NB4 (cell line): ENCODE results near the gene CDH4.

ENCODE experiments used
- DNase-seq: peaks from one replicate; pipeline ENCODE4 v3.0.0; 2010; ENCODE audit warnings: low read depth
- H3K4me3 ChIP-seq: one replicate; pipeline ENCODE4 v1.5.1; 2011; ENCODE audit warnings: mild to moderate bottlenecking, low read depth, low read length, moderate library complexity
- MYC ChIP-seq: IDR thresholded peaks from 2 replicates; pipeline ENCODE4 v1.6.1; 2011; ENCODE audit warnings: low read depth, low read length
- POLR2A ChIP-seq: IDR thresholded peaks from 2 replicates; pipeline ENCODE4 v1.6.1; 2011; ENCODE audit warnings: mild to moderate bottlenecking; ENCODE audit not compliant: insufficient read length; ENCODE audit errors: extremely low read depth
- TF ChIP-seq, protein P1 (sequence below): IDR thresholded peaks from one replicate; pipeline ENCODE4 v1.5.1; 2012; ENCODE audit warnings: low read depth, low read length
- TF ChIP-seq, protein P2 (sequence below): IDR thresholded peaks from 2 replicates; pipeline ENCODE4 v1.6.1; 2011; ENCODE audit warnings: low read depth, low read length

The CDH4 gene

DNA sequence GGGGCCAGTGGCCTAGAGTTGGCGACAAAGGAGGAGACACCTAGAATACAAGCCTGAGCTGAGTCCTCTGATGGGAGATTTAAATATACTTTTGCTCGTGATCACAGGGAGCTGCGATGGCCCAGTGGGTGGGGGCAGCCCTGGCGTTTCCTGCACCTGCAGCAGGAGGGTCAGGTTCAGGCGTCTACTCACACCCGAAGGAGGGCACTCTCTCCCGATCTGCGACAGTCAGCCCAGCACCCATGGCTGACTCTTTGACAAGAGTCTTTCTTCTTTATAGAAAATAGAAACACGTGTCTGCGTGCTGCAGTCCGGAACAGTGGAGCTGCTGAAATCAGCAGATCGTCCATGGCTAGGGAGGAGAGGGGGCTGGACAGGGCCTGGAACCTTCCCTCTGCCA, 338.2 kb downstream of the CDH4 start:
- DNase-seq, result no peak
- no peak overlapping the region for H3K4me3 ChIP-seq
- TF ChIP-seq, protein P1, sequence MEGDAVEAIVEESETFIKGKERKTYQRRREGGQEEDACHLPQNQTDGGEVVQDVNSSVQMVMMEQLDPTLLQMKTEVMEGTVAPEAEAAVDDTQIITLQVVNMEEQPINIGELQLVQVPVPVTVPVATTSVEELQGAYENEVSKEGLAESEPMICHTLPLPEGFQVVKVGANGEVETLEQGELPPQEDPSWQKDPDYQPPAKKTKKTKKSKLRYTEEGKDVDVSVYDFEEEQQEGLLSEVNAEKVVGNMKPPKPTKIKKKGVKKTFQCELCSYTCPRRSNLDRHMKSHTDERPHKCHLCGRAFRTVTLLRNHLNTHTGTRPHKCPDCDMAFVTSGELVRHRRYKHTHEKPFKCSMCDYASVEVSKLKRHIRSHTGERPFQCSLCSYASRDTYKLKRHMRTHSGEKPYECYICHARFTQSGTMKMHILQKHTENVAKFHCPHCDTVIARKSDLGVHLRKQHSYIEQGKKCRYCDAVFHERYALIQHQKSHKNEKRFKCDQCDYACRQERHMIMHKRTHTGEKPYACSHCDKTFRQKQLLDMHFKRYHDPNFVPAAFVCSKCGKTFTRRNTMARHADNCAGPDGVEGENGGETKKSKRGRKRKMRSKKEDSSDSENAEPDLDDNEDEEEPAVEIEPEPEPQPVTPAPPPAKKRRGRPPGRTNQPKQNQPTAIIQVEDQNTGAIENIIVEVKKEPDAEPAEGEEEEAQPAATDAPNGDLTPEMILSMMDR, result no peak
- TF ChIP-seq POLR2A (no peak), MYC (no peak)
- TF ChIP-seq, protein P2, sequence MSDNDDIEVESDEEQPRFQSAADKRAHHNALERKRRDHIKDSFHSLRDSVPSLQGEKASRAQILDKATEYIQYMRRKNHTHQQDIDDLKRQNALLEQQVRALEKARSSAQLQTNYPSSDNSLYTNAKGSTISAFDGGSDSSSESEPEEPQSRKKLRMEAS, result no peak

DNA sequence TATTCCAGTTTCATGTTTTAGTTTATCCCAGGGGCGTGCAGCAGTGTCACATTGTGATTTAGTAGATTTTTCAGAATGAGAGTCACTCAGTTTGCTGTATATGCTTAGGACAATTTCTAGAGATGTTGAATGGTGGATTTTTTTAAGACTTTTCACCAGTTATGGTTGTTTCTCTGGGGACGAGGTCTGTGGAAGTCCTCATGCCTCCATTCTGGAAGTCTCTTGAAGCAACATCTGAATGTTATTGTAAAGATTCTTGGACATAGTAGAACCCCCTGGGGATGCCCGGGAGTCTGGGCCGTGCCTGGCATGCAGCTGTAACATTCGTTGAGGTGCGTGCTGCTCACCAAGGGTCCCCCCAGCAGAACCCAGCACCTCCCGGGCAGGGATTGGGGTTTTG, 341.5 kb downstream of the CDH4 start:
- TF ChIP-seq, protein P1, result no peak
- TF ChIP-seq, protein P2, result no peak
- TF ChIP-seq MYC (no peak), POLR2A (no peak)
- DNase-seq, result no peak
- H3K4me3 ChIP-seq, result no peak overlapping the region

DNA sequence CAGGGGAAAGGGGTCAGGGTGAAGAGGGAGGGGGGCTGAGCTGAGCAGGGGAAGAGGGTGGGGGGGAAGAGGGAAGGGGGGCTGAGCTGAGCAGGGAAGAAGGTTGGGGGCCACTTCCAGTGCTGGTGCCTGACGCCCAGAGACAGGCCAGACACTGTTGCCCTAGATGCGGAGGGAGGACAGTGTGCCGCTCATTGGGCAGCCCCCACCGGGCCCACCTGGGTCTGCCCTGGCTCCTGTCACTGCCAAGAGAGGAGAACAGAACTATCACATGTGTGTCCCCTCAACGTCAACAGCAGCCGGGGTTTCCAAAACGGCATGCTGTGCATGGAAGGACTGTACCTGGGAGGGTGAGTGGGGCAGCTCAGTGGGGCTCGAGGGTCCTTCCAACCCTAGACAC, 342.1 kb downstream of the CDH4 start:
- TF ChIP-seq MYC (no peak), POLR2A (no peak)
- TF ChIP-seq, protein P1, result no peak
- TF ChIP-seq, protein P2, result no peak
- DNase-seq, result no peak
- no peak overlapping the region for H3K4me3 ChIP-seq

DNA sequence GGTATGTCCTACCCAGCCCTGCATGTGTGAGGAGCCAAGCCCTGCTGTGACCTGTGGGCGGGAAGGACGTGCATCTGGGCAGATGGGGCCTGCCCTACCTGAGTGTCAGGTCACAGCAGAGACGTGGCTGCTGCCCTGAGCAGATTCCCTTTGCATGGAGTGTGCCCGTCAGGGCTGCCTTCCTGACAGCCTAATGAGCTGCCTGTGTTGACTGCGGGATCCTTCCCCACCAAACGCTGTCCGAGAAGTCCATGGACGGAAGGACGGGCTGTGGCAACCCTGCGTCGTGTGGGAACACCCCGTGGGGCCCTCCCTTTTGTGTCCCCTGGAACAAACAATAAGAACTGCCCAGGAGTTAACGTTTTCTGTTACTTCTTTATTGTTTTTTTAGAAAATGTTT, 343.2 kb downstream of the CDH4 start:
- DNase-seq, result no peak
- TF ChIP-seq, protein P1, result no peak
- TF ChIP-seq, protein P2, result no peak
- TF ChIP-seq POLR2A (no peak), MYC (no peak)
- no peak overlapping the region for H3K4me3 ChIP-seq

DNA sequence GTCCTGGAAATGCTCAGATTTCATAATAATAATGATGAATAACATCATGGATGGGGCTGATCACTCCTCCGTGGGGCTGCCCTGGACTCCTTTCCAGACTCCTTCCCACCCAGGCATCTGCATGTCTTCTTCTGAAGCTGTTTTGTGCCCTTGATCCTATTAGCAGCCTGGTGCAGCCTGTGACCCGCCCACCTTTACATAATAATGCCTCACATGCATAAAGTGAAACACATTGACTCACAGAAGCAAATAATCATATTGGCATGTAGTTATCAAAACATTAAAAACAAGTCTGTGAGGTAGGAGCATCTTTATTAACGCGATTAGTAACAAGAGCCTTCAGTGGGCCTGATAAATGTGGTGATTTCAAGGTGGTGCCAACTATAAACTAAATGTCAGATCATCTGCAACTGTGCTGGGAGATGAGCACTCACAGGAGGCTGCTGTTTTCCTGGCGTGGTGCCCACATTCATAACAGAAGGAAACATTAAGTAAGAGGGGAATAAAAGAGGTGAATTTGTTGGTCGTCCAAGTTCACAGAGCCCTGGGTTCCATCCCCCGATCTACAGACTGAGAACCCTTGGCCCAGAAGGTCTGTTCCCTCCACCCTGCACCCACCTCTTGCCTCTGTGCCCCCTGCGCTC, 344.7 kb downstream of the CDH4 start:
- TF ChIP-seq, protein P2, result no peak
- TF ChIP-seq MYC (no peak), POLR2A (no peak)
- TF ChIP-seq, protein P1, result no peak
- DNase-seq, result no peak
- H3K4me3 ChIP-seq, result no peak overlapping the region

DNA sequence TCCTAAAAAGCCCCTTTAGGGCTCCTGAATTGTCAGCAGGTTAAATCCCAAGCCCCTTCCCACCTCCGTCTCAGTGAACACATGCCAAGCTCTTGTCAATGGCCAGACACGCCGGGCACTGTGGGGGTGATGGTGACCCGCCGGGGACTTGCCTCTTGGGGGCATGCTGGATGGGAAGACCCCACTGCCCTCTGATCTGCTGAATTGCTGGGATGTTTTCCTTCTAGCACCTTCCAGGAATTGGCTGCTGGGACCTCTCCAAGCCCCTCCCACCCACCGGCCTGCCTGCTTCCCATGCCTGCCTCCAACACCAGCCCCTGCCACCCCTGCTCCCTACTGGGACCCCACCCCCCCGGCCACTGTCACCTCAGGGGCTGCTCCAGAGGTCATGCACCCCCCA, 345.9 kb downstream of the CDH4 start:
- DNase-seq, result no peak
- no peak overlapping the region for H3K4me3 ChIP-seq
- TF ChIP-seq, protein P1, result no peak
- TF ChIP-seq MYC (no peak), POLR2A (no peak)
- TF ChIP-seq, protein P2, result no peak
